Raji (cell line): ENCODE results near the gene HPCAL4.

Source experiments
- POLR2A ChIP-seq: IDR thresholded peaks from 2 replicates; pipeline ENCODE4 v1.6.1; 2011; ENCODE audit warnings: low read depth, low read length, control low read depth; ENCODE audit not compliant: insufficient read depth

Gene HPCAL4

GRCh38 chr1:39689635-39690034, 1.6 kb downstream of the HPCAL4 start:
- no peak for TF ChIP-seq POLR2A

GRCh38 chr1:39689214-39689613, 2.0 kb downstream of the HPCAL4 start:
- no peak for TF ChIP-seq POLR2A

GRCh38 chr1:39688706-39689105, 2.5 kb downstream of the HPCAL4 start:
- TF ChIP-seq POLR2A = no peak

- TF ChIP-seq POLR2A = no peak
Measured at GRCh38 chr1:39687243-39687642, 4.0 kb downstream of the HPCAL4 start.

GRCh38 chr1:39685071-39685470, 6.2 kb downstream of the HPCAL4 start:
- no peak for TF ChIP-seq POLR2A

- no peak for TF ChIP-seq POLR2A
Measured at GRCh38 chr1:39684313-39684664, 6.9 kb downstream of the HPCAL4 start.

- no peak for TF ChIP-seq POLR2A
Measured at GRCh38 chr1:39683591-39684312, 7.5 kb downstream of the HPCAL4 start.

GRCh38 chr1:39681999-39682398, 9.2 kb downstream of the HPCAL4 start:
- TF ChIP-seq POLR2A = no peak

GRCh38 chr1:39681294-39681693, 9.9 kb downstream of the HPCAL4 start:
- TF ChIP-seq POLR2A = no peak

GRCh38 chr1:39680751-39681150, 10.5 kb downstream of the HPCAL4 start:
- TF ChIP-seq POLR2A = no peak

- no peak for TF ChIP-seq POLR2A
Measured at GRCh38 chr1:39679821-39680220, 11.4 kb downstream of the HPCAL4 start.

GRCh38 chr1:39678889-39679288, 12.3 kb downstream of the HPCAL4 start:
- TF ChIP-seq POLR2A = no peak

GRCh38 chr1:39677645-39678044, 13.6 kb downstream of the HPCAL4 start:
- no peak for TF ChIP-seq POLR2A

GRCh38 chr1:39676948-39677548, 14.2 kb downstream of the HPCAL4 start:
- TF ChIP-seq POLR2A = no peak

- no peak for TF ChIP-seq POLR2A
Measured at GRCh38 chr1:39675220-39675619, 16.0 kb downstream of the HPCAL4 start.

- TF ChIP-seq POLR2A = no peak
Measured at GRCh38 chr1:39673215-39673614, 18.0 kb downstream of the HPCAL4 start.

GRCh38 chr1:39672551-39672947, 18.7 kb downstream of the HPCAL4 start:
- TF ChIP-seq POLR2A = no peak
